OCI-LY7 (cell line): ENCODE data around the gene C2CD4B. TPM values are rescaled to one million over a fixed set of nuclear protein-coding genes. Genes with fewer than 3 reads are reported as not detected.

Experiments
- BruUV-seq: library from RNA; stranded (reverse); fragments of 400-500 nt; replicated peaks from 2 replicates; lab custom pipeline; 2021; lab: Mats Ljungman, UMichigan
- CTCF ChIA-PET: fragments of 300-600 bp; sonication (Branson Sonifier 250); formaldehyde crosslinking; loops from one replicate; lab custom pipeline; 2022; ENCODE audit warnings: antibody characterized with exemption; ENCODE audit not compliant: unreplicated experiment; lab: Charles Lee
- POLR2A ChIA-PET: fragments of 300-600 bp; sonication (Branson Sonifier 250); formaldehyde crosslinking; loops from one replicate; lab custom pipeline; 2022; ENCODE audit warnings: antibody characterized with exemption; lab: Charles Lee
- DNase-seq: peaks from one replicate; pipeline ENCODE4 v3.0.0-alpha.2; 2015; ENCODE audit warnings: low spot score
- H2AFZ ChIP-seq: fragments of 200-600 bp; sonication (generic), shearing (Covaris generic); 2 replicates; pipeline ENCODE4 v1.6.1; 2014; ENCODE audit warnings: mild to moderate bottlenecking, antibody characterized with exemption, low read length, moderate library complexity
- H3K27ac ChIP-seq: fragments of 200-600 bp; sonication (generic); 2 replicates; pipeline ENCODE4 v1.5.1; 2014; ENCODE audit warnings: mixed run types, low read depth, mild to moderate bottlenecking, moderate library complexity, low read length, inconsistent platforms; ENCODE audit not compliant: poor library complexity, severe bottlenecking
- H3K36me3 ChIP-seq: fragments of 200-600 bp; sonication (generic); 2 replicates; pipeline ENCODE4 v1.6.1; 2014; ENCODE audit warnings: mild to moderate bottlenecking, antibody characterized with exemption, low read length, moderate library complexity, mixed read lengths; ENCODE audit not compliant: insufficient read depth
- H3K4me1 ChIP-seq: fragments of 200-600 bp; sonication (generic); 2 replicates; pipeline ENCODE4 v1.5.1; 2014; ENCODE audit warnings: mild to moderate bottlenecking, low read length; ENCODE audit not compliant: insufficient read depth, poor library complexity, severe bottlenecking
- H3K4me2 ChIP-seq: fragments of 200-600 bp; sonication (generic); 2 replicates; pipeline ENCODE4 v1.6.1; 2014; ENCODE audit warnings: mild to moderate bottlenecking, low read length
- H3K4me3 ChIP-seq: fragments of 200-600 bp; sonication (generic); 2 replicates; pipeline ENCODE4 v1.5.1; 2014; ENCODE audit warnings: mild to moderate bottlenecking, low read depth, low read length; ENCODE audit not compliant: poor library complexity, severe bottlenecking
- H3K79me2 ChIP-seq: fragments of 200-600 bp; sonication (generic); 2 replicates; pipeline ENCODE4 v1.6.1; 2016; ENCODE audit warnings: low read depth, mild to moderate bottlenecking, low read length, moderate library complexity, mixed read lengths; ENCODE audit not compliant: insufficient read depth
- H3K9me2 ChIP-seq: fragments of 200-600 bp; sonication (generic); 2 replicates; pipeline ENCODE4 v1.6.1; 2016; ENCODE audit warnings: mild to moderate bottlenecking, low read length, mixed read lengths; ENCODE audit not compliant: insufficient read depth
- H3K9me3 ChIP-seq: fragments of 200-600 bp; sonication (generic); 2 replicates; pipeline ENCODE4 v1.6.1; 2014; ENCODE audit warnings: mild to moderate bottlenecking, mixed run types, low read length, mixed read lengths
- H4K20me1 ChIP-seq: fragments of 200-600 bp; sonication (generic); 2 replicates; pipeline ENCODE4 v1.6.1; 2014; ENCODE audit warnings: mild to moderate bottlenecking, antibody characterized with exemption, low read length, moderate library complexity, mixed read lengths; ENCODE audit not compliant: insufficient read depth
- CTCF ChIP-seq: fragments of 200-600 bp; sonication (generic); conservative IDR thresholded peaks from 2 replicates; pipeline ENCODE4 v1.5.1; 2014; ENCODE audit warnings: mild to moderate bottlenecking, antibody characterized with exemption, low read length, moderate library complexity, mixed read lengths
- EZH2phosphoT487 ChIP-seq: fragments of 200-600 bp; sonication (generic); IDR thresholded peaks from 2 replicates; pipeline ENCODE4 v1.6.1; 2018; ENCODE audit warnings: low read depth, borderline replicate concordance, mild to moderate bottlenecking, mixed run types, antibody characterized with exemption, low read length, moderate library complexity, mixed read lengths
- intact Hi-C: fragments of 100-400 bp; cut with micrococcal nuclease; formaldehyde crosslinking; loops from one replicate; pipeline ENCODE4 v1.10.0; 2022; ENCODE audit not compliant: unreplicated experiment
- total RNA-seq, 2 experiments: library from RNA; depleted of rRNA in 1 of 2; stranded (reverse); fragments of >200 nt in 1 of 2; shearing (Covaris generic) in 1 of 2; gene quantifications; 2 replicates each; pipeline ENCODE4 v1.2.3, GENCODE V29; 2014 to 2022

Gene C2CD4B
- total RNA-seq, 2 experiments from 2014 or later, result not detected

DNA sequence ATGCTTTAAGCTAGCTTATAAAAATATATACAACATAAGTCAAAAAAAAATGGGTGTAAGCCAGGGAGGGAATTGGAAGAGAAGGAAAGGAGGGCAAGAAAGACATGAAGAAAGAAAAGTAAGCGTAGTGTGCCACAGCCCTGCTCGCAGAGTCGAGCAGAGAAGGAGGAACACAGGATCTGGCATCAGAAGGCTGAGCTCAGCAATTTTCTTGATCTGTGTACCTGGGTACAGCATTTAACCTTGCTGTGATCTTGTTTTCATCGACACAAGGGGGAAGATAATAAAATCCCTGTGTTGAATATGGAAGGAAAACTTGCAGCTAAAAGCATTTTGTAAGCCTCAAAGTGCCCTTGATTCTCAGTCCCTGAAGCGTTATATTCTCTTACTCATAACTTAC lies 23.7 kb upstream of the C2CD4B start:
- ChIA-PET POLR2A (interaction anchor here (0.7 to 1.1 kb wide), 3 partner anchors 9 to 25 kb away, joined by 3 read pairs; no protein-coding TSS in a partner anchor), CTCF (interaction anchor here (0.5 kb wide), 1 partner anchor 519 kb away, joined by 3 read pairs; no protein-coding TSS in a partner anchor)
- no peaks in the 10 kb centered on the region for H3K9me2 ChIP-seq

GRCh38 chr15:62187910-62188309 lies 22.8 kb upstream of the C2CD4B start:
- Histone ChIP-seq H3K4me3 (no peak overlapping the region), H3K9me2 (no peaks in the 10 kb centered on the region), H3K27ac (no peak overlapping the region), H3K4me2 (no peak overlapping the region), H2AFZ (no peak overlapping the region), H3K4me1 (no peaks in the 10 kb centered on the region), H4K20me1 (no peaks in the 10 kb centered on the region), H3K79me2 (no peaks in the 10 kb centered on the region), H3K36me3 (no peaks in the 10 kb centered on the region), H3K9me3 (no peaks in the 10 kb centered on the region)
- intact Hi-C loops, result no loop called here
- ChIA-PET CTCF (no interaction called here), POLR2A (interaction anchor here (0.6 to 1.1 kb wide), 4 partner anchors 11 to 757 kb away, joined by 3 to 10 read pairs (median 3); no protein-coding TSS in a partner anchor)
- no TSS peak for BruUV-seq
- no peak for TF ChIP-seq EZH2phosphoT487
- no peak for TF ChIP-seq CTCF
- DNase-seq, result no peak

More for the DNA sequence above, 23.7 kb upstream of the C2CD4B start:
- Histone ChIP-seq H3K9me3 (no peaks in the 10 kb centered on the region), H2AFZ (no peak overlapping the region), H3K79me2 (no peaks in the 10 kb centered on the region), H3K4me3 (no peak overlapping the region), H4K20me1 (no peaks in the 10 kb centered on the region), H3K4me1 (no peaks in the 10 kb centered on the region), H3K4me2 (no peak overlapping the region), H3K27ac (no peak overlapping the region), H3K36me3 (no peaks in the 10 kb centered on the region)
- no peak for DNase-seq
- no TSS peak for BruUV-seq
- intact Hi-C loops, result no loop called here
- no peak for TF ChIP-seq CTCF
- no peak for TF ChIP-seq EZH2phosphoT487

GRCh38 chr15:62187425-62187824 lies 22.3 kb upstream of the C2CD4B start:
- Histone ChIP-seq H3K9me3 (no peaks in the 10 kb centered on the region), H3K79me2 (no peaks in the 10 kb centered on the region), H3K4me3 (no peak overlapping the region), H3K36me3 (no peaks in the 10 kb centered on the region), H3K4me1 (no peaks in the 10 kb centered on the region), H3K9me2 (no peaks in the 10 kb centered on the region), H4K20me1 (no peaks in the 10 kb centered on the region), H3K4me2 (no peak overlapping the region), H2AFZ (no peak overlapping the region), H3K27ac (no peak overlapping the region)
- TF ChIP-seq EZH2phosphoT487, result no peak
- no peak for TF ChIP-seq CTCF
- POLR2A ChIA-PET, result interaction anchor here (0.7 to 0.9 kb wide), 3 partner anchors 13 to 418 kb away, joined by 3 to 5 read pairs (median 3); no protein-coding TSS in a partner anchor
- intact Hi-C loops, result no loop called here
- CTCF ChIA-PET, result no interaction called here
- DNase-seq, result no peak
- no TSS peak for BruUV-seq
